Measurements from ENCODE around the gene CNDP1.

Gene CNDP1

GRCh38 chr18:74498712-74499627 lies 35.3 kb upstream of the CNDP1 start:
- TF ChIP-seq ZFX (IDR thresholded peaks at IDR 0.05) (no peak), CTCF (conservative IDR thresholded peaks at IDR 0.05) (no peak)
- peak overlapping the region; percentile 86 for H3K27ac ChIP-seq

DNA sequence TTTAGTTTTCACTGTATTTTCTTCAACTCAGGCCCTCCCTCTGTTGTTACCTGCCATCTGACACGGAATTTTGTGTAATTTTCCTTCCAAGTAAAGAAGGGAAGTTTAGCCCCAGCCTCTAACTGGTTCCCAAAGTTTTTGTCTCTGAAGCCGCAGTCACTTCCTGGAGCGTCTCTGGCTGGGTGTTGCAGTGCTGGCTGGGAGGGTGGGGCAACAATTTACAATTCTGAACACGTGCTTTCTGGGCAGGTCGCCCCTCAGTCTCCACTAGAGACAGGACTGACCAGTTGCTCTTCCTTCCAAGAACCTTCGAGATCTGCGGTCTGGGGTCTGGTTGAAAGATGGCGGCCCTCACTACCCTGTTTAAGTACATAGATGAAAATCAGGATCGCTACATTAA lies 34.7 kb upstream of the CNDP1 start:
- peak overlapping the region; percentile 86 for H3K27ac ChIP-seq
- TF ChIP-seq CTCF (conservative IDR thresholded peaks at IDR 0.05) (no peak), ZFX (IDR thresholded peaks at IDR 0.05) (no peak)

DNA sequence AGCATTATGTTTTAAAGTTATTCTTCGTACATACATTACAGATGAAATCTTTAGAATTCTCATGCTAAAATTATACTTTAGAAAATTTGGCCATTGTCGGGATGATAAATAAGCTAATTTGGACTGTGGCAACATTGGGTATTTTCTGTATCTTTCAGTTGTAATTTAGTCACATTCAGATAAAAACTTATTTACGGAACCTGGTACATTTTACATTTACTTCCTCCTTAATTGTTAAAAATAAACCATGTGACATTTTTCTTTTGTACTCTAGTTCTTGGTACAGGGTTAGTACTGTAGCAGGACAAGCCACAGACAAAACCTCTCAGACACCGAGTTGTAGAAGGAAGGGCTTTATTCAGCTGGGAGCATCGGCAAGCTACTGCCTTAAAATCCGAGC lies 33.9 kb upstream of the CNDP1 start:
- no peak for TF ChIP-seq CTCF (conservative IDR thresholded peaks at IDR 0.05)
- TF ChIP-seq ZFX (IDR thresholded peaks at IDR 0.05) = no peak
- peak overlapping the region; percentile 89 for H3K27ac ChIP-seq

- peak overlapping the region; percentile 89 for H3K27ac ChIP-seq
- TF ChIP-seq ZFX (IDR thresholded peaks at IDR 0.05) = peak; percentile 54; the same call in 1 of the 2 replicates
Measured at GRCh38 chr18:74500774-74501173, 33.5 kb upstream of the CNDP1 start.

- peak overlapping the region; percentile 89 for H3K27ac ChIP-seq
- TF ChIP-seq CTCF (conservative IDR thresholded peaks at IDR 0.05) = no peak
- TF ChIP-seq ZFX (IDR thresholded peaks at IDR 0.05) = no peak
Measured at GRCh38 chr18:74501386-74501785, 32.9 kb upstream of the CNDP1 start.

DNA sequence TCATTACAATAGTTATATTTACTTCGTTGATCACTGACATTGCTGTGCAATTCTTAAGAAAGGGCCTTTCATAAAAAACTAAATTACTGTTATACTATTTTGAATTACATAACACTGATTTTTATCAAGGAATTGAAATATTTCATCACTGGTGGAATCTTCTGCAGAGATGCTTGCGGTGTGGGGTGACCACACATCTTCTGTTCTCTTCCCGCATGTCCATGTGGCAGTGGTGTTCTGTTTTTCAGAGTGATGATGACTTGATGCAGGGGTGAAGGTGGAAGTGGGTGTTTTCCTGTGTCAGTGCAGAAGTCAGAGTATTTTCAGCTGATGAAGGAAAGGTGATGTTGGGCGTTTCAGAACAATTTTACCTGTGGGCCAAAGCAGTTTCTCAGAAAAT lies 31.2 kb upstream of the CNDP1 start:
- no peak overlapping the region for H3K27ac ChIP-seq
- TF ChIP-seq ZFX (IDR thresholded peaks at IDR 0.05) (no peak), CTCF (conservative IDR thresholded peaks at IDR 0.05) (no peak)

GRCh38 chr18:74505776-74506175 lies 28.5 kb upstream of the CNDP1 start:
- no peak overlapping the region for H3K27ac ChIP-seq
- TF ChIP-seq ZFX (IDR thresholded peaks at IDR 0.05) = no peak
- no peak for TF ChIP-seq CTCF (conservative IDR thresholded peaks at IDR 0.05)
